ENCODE data around the gene AP4S1.
A peak's percentile ranks its signal among the peaks of the same experiment; 100 is the strongest.
"Not testable (repeated sequence)": the region's sequence is repeated elsewhere in the genome, so short reads cannot be mapped to it uniquely, and the experiment has no call there.

The AP4S1 gene, protein sequence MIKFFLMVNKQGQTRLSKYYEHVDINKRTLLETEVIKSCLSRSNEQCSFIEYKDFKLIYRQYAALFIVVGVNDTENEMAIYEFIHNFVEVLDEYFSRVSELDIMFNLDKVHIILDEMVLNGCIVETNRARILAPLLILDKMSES

DNA sequence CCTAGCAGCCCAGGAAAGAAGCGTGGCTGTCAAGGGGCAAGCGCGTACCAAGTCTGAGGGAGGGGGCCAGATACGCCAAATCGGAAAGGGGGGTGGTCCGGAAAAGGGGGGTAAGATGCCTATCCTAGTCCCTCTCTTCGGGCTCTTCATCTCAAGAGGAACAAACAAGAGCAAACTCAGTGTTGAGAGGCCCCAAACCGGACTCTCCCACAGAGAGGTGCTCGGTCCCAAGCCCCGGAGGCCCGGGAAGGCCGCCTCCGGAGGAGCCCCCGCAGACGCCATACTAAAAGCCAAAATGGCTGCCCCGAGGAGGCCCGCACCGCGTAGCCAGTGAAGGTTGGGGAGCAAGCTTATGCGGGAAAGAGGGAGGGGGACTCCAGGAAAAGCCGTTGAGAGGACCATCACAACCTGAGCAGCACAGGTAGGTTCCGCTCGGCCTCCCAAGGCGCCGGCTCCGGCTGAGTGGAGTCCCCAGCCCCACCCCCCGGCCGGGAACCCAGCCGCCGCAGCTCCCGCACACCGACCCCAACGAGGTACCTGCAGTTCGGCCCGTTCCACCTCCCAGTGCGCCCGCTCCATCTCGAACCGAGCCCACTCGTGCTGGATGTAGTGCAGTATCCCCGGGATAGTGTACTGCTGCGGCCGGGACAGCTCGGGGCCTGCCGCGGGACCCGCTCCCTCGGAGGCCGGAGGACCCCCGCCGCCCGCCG is at the start of gene AP4S1:
Gene AP4S1 (plus strand): TSS at position 283 of the 710 bp plus-strand sequence. CDS start 40,548 bp downstream, outside the sequence.
- peak; percentile 34 for DNase-seq (ENCODE audit: low read depth)

DNA sequence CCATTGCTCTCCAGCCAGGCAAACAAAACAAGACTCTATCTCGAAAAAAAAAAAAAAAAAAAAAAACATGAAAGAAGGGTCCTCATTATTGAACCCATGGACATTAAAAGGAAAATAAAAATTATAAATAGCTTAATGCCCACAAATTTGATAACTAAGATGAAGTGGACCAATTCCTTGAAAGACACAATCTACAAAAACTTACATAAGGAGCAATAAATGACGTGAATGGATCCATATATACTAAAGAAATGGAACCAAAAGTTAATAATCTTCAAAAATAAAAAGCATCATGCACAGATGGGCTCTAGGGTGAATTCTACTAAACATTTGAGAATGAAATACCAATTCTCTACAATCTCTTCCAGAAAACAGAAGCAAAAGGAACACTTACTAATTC is 47.7 kb upstream of the AP4S1 start:
- DNase-seq (ENCODE audit: low read depth): no peak

DNA sequence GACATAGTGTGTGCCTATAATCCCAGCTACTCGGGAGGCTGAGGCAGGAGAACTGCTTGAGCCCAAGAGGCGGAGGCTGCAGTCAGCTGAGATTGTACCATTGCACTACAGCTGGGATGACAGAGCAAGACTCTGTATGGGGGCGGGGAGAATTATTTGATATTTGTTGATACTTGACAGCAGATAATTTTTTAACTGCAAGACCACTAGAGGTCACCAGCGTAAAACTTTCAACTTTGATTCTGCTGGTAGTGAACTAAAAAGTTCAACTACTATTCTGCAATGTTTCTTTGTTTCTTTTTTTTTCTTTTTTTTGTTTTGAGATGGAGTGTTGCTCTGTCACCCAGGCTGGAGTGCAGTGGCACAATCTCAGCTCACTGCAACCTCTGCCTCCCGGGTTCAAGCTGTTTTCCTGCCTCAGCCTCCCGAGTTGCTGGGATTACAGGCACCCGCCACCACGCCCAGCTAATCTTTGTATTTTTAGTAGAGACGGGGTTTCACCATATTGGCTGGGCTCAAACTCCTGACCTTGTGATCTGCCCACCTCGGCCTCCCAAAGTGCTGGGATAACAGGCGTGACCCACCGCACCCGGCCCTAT is 45.2 kb upstream of the AP4S1 start:
- DNase-seq (ENCODE audit: low read depth): not testable (repeated sequence)

DNA sequence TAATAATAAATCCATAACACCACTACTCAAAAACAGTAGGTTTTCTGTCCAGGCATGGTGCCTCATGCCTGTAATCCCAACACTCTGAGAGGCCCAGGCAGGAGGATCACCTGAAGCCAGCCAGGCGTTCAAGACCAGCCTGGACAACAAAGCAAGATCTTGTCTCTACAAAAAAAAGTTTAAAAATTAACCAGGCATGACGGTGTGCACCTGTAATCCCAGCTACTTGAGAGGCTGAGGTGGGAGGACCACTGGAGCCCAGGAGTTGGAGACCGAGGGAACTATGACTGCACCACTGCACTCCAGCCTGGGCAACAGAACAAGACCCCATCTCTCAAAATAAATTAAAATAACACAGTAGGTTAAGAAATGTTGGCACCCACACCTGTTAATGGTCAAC is 44.5 kb upstream of the AP4S1 start:
- no peak for DNase-seq (ENCODE audit: low read depth)

DNA sequence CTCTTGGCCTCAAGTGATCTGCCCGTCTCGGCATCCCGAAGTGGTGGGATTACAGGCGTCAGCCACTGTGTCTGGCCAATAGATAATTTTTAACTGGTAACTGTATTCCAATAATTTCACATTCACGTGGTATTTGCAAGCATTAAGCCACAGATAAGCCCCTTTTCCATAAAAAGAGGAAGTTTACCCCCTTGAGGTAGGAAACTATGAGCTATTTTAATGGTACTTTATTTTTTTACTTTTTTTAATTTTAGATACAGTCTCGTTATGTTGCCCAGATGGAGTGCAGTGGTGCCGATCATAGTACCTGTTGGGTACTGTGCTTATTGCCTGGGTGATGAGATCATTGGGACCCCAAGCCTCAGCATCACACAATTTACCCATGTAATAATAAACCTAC is 42.9 kb upstream of the AP4S1 start:
- DNase-seq (ENCODE audit: low read depth): no peak

DNA sequence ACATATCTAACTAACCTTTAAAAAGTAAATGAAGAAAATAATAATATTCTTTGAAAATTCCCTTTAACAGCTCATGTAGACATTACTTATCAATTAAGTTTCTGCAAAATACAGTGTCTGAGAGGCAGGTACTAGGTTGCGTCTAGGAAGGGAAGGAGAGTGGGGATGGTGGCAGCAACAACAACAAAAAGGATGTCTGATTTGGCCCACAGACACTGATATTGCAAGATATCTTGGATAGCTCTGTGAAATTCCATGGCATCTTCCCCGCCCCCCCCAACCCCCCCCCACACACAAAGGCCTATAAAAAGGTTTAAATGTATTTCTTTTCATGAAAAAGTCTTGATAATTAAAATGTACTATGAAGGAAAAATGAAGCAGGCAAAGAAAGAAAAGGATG is 41.6 kb upstream of the AP4S1 start:
- DNase-seq (ENCODE audit: low read depth): no peak

DNA sequence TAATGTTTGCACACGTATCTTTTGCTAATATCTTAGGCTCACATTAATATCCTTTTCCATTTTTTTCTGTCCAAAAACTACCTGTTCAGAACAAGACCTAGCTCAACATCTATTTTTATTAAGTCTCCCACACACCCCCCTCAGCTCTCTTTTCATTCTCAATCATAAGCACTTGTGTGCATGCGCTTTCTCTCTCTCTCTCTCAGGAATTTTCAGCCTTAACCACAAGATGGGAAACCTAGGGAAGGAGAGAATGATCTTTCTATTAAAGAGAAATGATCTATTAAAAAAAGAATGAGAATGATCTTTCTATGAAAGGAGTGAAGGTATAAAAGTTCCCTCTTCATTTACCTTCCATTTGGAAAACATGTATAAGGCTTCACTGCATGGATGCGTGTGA is 39.7 kb upstream of the AP4S1 start:
- DNase-seq (ENCODE audit: low read depth): no peak

DNA sequence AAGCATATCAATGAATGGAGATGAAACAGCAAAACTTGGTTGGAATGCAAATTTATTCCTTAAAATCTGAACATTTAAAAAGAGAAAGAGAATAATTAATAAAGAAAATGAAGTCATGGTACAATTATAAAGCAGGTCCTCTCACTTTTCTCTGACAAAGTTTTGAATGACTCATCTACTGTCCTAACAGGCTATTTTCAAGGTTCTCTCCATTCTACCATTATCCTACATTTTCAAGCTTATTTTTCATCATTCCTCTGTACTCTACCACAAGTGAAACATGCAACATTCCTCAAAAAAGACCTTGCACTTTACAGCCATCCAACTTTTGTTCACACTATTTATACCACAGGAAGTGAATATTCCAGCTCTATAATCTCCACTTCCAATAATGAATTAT is 36.9 kb upstream of the AP4S1 start:
- DNase-seq (ENCODE audit: low read depth): no peak

DNA sequence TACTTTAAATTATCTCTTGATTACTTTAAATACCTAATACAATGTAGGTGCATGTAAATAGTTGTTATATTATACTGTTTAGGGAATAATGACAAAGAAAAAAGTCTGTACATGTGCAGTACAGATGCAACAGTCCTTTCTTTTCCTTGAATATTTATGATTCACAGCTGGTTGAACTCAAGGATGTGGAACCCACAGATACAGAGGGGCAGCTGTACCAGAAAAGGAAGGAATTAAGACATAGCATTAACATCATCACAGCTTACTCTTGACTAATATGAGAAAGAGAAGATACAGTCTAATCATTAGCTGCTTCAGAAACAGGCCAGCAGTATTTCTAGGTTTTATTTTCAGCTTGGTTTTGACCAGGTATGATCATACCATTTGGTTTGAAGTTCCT is 34.7 kb upstream of the AP4S1 start:
- DNase-seq (ENCODE audit: low read depth): no peak

DNA sequence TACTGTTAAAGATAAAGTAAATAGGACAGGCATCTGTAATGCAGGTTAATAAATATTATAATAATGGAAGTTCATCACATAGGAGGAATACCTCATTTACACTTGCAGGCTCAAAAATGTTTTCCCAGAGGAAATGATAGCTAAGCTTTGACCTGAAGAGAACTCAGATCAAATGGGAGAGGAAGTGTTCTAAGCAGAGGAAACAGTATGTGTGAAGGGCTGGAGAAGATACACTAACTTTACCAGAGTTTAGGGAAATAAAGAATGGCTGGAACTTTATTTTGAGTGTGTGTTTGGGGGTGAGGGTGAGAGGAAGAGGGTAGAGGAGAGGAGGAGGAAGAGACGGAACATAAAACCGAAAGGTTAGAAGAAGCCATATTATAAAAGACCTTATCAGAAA is 34.0 kb upstream of the AP4S1 start:
- DNase-seq (ENCODE audit: low read depth): no peak

DNA sequence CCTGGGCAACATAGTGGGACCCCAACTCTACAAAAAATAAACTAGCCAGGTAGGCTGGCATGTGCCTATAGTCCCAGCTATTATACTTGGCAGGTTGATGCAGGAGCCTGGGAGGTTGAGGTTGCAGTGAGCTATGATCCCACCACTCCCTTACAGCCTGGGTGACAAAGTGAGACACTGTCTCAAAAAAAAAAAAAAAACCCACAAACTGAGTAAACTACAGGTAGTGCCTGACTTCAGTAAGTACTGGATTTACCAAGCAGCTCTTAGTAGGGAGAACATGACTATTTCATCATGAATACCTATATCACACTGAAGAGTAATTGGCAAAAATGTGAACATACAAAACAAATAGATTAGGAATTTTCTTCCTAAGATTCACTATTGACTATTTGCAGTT is 32.4 kb upstream of the AP4S1 start:
- no peak for DNase-seq (ENCODE audit: low read depth)

DNA sequence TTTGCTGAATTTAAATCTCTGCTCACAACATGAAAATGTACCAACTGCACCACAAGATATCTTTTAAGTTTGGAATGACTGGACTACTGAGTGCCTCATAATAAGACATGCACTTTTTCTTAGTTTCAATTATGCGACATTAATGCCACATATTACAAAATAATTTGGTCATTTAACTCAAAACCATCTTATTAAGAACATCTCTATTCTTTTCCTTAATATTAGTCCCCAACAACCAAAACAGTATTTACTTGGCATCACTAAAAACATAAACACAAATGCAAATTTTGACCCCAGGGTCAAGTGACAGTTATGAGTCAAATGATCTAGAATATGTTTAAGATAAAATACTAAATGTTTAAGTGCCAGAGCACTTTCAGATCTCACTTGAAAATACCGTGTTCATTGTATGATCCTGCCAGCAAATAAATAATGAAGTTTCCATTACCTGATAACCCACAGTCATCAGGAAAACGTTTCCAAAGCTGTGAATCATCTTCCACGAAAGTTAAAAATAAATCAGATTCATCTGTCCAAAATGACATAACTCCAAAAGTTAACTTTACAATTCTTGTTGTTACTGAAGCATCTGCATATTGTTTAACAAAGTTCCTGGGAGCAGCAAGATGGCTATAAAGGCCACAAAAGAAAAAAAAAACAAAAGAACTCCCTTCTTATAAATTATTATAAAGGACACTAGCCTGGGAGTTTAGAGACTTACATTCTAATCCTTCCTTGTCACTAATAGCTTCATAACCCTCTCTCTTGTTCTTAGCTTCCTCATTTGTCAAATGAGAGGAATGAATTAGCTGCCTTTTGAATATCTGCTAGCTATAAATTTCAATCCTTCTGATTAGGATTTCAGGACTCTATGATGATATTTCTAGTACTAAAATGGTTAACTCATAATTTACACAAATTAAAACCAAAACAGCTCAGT is 30.5 kb upstream of the AP4S1 start:
- no peak for DNase-seq (ENCODE audit: low read depth)

DNA sequence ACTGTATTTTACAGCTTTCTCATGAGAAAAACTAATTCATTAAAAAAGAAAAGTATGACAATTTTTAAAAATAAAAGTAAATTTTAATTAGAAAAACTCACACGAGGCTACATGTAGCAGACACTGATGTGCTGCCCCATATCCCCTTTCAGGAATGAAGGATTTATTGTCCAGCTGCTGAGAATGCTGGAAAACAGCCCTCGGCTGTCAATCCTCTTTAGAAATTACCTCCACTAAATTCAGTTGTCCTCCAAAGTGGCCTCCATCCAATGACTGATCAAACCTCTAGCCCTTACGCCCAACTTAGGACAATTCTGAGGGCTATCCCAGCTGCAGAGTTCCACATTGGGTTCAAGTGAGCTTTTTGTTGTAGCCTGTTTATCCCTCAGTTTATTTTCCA is 29.8 kb upstream of the AP4S1 start:
- no peak for DNase-seq (ENCODE audit: low read depth)

DNA sequence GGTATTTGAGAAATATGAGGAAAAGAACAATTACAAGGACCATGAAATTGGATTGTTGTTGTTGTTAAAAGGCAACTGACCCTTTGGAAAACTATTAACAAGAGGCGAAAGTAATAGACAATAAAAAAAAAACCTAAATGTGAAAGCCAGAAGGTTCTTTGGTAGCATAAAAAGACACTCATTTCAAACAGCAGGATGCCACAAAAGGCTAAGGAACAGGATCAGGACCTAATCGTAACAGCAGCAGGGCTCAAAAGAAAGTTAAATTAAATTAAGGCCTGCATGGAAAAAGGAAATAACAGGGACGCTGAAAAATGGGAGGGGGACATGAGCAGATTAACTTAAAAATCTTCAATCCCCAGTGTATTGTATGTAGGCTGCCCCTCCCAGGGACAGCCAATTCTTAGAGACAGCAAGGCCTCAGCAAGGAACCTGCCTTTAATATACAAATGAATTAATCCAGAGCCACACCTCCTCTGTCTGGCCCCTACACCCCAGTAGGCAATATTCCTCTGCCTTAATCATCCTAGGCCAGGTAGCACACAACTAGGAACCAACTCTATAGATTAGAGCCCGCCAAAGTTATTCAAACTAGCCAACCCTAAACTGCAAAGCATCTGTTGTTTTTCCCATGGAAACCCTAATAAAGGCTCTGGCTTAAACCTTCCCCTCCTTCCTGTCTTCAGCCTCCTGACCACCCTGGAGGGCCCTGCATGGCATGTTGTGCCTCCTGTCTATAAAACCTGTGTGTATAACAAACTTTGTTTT is 28.4 kb upstream of the AP4S1 start:
- no peak for DNase-seq (ENCODE audit: low read depth)

DNA sequence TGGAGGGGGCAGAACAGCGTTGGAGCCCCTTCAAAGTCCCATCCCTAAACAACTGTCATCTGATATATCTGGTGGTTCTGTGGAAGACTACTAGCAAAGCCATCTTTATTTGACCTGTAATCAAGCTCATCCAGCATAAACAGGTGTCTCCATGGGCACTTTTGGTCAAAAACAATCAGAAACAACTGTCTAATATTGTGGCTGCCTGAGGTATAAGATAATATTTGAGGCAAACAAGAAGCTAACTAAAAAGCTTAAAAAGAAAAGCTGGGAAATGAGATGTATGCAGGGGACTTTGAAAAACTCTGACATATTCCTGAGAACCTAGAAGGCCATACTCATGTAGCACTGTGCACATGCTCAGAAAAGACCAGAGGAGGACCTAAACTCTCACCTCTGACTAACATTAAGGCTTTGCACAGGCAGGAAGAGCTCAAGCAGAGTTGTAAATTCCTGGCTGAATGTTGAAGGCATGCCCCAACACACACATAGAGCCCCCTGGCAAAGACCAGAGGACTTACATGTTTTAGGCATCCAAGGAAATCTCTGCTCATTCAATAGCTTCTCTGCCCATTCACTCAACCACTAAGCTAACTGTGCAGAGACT is 27.2 kb upstream of the AP4S1 start:
- DNase-seq (ENCODE audit: low read depth): no peak

DNA sequence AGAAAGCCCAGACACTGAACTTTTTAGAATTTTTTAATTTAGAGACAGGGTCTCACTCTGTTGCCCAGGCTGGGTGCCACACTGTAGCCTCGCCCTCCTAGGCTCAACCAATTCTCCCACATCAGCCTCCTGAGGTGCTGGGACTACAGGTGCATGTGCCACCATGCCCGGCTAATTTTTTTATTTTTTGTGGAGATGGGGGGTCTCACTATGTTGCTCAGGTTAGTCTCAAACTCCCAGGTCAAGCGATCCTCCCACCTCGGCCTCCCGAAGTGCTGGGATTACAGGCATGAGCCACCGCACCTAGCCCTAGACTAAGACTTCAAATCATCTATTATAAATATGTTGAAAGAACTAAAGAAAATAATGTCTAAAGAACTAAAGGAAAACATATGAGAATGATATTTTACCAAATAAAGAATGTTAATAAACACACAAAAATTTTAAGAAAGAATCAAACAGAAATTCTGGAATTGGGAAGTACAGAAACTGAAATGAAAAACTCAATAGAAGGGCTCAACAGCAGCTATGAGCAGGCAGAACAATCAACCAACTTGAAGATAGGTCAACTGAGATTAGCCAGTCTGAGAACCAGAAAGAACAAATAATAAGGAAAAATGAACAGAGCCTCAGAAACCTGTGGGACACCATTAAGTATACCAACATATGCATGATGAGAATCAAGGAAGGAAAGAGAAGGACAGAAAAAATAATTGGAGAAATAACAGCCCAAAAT is 26.2 kb upstream of the AP4S1 start:
- no peak for DNase-seq (ENCODE audit: low read depth)

DNA sequence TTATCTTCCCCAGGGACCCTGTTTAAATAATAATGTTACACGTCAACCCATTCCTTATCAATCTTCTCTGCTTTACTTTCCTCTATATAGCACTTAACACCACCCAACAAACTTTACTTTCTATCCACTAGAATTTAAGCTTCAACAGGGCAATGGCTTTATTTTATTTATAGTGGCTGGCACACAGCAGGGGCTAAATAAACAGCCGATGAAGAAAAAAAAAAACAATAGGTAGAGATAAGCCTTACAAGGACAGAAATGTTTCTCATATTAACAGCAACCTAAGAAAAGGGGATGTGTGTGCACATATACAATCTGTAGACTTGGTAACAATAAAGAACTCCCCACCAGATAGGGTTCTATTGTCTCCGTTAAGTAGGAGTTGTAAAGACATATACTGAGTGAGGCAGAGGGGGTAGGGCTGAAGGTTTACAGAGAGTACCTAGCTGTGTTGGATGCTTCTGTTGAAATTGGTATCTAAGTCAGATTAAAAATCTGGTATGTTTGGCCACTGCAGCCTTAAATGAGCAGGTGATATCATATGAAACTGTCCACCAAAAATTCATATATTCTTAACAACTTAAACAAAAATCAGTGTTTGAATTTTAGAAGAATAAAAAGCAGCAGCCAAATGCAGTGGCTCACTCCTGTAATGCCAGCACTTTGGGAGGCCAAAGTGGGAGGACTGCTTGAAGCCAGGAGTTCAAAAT is 24.7 kb upstream of the AP4S1 start:
- no peak for DNase-seq (ENCODE audit: low read depth)

DNA sequence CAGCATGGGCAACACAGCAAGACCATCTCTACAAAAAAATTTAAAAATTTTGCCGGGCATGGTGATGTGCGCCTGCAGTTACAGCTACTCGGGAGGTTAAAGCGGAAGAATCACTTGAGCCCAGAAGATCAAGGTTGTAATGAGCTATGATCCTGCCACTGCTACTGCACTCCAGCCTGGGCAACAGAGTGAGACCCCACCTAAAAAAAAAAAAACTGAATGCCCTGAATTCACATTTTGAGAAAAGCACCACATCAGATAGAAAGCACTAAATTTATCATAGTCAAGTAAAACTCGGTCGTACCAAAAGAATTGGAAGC is 24.1 kb upstream of the AP4S1 start:
- no peak for DNase-seq (ENCODE audit: low read depth)

DNA sequence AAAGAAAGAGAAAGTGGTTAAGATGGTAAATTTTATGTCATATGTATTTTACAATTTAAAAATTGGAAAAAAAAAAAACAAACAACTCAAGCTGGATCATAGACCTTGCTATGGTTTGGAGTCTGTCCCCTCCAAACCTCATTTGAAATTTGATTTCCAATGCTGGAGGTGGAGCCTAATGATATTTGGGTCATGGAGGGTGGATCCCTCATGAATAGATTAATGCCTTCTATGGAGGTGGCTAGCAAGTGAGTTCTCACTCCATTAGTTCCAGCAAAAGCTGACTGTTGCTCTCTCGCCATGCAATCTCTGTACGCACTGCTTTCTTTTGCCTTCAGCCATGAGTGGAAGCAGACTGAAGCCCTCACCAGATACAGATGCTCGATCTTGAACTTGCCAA is 22.2 kb upstream of the AP4S1 start:
- DNase-seq (ENCODE audit: low read depth): no peak

DNA sequence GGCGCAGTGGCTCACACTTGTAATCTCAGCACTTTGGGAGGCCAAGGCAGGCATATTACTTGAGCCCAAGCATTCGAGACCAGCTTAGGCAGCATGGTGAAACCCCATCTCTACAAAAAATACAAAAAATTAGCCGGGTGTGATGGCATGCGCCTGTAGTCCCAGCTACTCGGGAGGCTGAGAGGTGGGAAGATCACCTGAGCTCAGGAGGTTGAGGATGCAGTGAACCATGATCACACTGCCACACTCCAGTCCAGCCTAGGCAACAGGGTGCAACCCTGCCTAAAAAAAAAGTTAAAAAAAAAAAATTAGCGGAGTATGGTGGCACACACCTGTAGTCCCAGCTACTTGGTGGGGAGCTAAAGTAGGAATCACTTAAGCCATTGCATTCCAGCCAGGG is 21.4 kb upstream of the AP4S1 start:
- DNase-seq (ENCODE audit: low read depth): not testable (repeated sequence)

All from activated T-cell treated with anti-CD3 and anti-CD28 coated beads for 1 hour (primary cell).